Neural progenitor cell (in vitro differentiated cells): ENCODE data around the gene FAM89B.

Experiments
- EZH2 ChIP-seq: fragments of 200-600 bp; sonication (generic); IDR thresholded peaks from 2 replicates; pipeline ENCODE4 v1.6.1; 2017; ENCODE audit warnings: antibody characterized with exemption, mild to moderate bottlenecking, moderate library complexity
- TF ChIP-seq, protein P1 (sequence below): fragments of 200-600 bp; sonication (generic); IDR thresholded peaks from 2 replicates; pipeline ENCODE4 v1.5.1; 2017; ENCODE audit warnings: antibody characterized with exemption, mild to moderate bottlenecking

DNA sequence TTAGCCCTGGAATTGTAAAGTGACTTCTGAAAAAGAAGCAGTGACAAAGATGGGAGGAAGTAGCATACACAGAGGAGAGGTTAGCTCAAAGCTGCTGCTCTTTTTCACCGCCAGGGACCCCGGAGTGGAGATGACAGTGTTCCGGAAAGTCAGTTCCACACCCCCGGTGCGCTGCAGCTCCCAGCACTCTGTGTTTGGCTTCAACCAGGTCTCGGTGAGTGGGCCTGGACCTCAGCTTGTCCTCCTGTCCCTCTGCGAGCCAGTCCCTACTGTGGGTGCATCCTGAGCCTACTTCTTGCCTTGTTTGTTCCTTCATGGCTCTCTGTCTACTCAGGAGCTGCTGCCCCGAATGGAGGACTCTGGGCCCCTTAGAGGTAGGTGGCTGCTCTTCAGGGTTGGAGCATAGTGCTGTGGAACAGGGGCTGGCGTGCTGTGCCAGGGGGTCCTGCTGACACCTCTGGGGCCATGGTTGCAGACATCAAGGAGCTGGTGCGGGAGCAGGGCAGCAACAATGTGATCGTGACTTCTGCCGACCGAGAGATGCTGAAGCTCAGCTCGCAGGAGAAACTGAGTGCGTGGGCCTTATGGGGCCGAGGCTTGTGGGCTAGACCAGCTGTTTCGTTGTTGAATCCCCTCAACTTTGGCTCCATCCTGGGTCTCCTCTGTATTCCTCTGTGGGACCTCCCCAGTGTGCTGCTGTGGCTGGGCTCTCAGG is 45.0 kb downstream of the FAM89B start:
- TF ChIP-seq EZH2 = no peak
- TF ChIP-seq, protein P1, sequence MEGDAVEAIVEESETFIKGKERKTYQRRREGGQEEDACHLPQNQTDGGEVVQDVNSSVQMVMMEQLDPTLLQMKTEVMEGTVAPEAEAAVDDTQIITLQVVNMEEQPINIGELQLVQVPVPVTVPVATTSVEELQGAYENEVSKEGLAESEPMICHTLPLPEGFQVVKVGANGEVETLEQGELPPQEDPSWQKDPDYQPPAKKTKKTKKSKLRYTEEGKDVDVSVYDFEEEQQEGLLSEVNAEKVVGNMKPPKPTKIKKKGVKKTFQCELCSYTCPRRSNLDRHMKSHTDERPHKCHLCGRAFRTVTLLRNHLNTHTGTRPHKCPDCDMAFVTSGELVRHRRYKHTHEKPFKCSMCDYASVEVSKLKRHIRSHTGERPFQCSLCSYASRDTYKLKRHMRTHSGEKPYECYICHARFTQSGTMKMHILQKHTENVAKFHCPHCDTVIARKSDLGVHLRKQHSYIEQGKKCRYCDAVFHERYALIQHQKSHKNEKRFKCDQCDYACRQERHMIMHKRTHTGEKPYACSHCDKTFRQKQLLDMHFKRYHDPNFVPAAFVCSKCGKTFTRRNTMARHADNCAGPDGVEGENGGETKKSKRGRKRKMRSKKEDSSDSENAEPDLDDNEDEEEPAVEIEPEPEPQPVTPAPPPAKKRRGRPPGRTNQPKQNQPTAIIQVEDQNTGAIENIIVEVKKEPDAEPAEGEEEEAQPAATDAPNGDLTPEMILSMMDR = no peak
